Measurements from ENCODE around the gene ANXA4. TPM values are rescaled to one million over a fixed set of nuclear protein-coding genes. Genes with fewer than 3 reads are reported as not detected.

Gene ANXA4
- total and polyA plus RNA-seq, 2 of the 13 experiments (the other 11 are each of a cell fraction or from before 2014, with no cell fraction given), result 155 to 168 TPM

DNA sequence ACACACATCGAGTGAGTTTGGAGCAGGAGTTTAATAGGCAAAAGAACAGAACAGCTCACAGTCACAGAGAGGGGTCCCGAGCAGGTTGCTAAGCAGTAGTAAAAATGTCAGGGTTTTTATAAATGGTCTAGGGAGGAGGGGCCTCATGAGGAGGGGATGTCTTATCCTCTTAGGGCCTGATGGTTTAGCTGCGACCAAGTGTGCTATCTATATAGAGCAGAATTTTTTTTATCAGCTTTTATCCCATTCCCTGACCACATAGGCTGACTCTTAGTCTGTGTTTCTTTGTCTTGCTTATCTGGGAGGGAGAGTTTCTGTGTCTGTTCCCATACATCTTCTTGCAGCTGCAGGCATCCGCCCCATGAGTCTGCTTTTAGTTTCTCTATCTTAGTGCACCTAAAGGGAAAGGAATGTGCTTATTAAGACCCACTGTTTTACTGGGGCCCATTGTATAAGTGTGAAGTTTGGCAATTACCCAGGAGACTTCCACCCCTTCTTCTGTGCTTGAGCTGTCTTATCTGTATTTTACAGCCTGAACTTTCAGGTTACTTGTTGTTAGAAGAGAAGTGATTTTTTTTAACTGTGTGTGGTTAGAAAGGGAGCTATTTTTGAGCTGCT, 57.1 kb downstream of the ANXA4 start:
- 76% methylated on average over 4 of the region's 4 CpGs for WGBS (ENCODE audit: low lambda C conversion rate)
- in situ Hi-C loops (cut with HindIII; ENCODE audit: extremely low pct_ligation_motif_present, low pct_unique_long_range_greater_than_20kb) (no loop called here), intact Hi-C loops (cut with micrococcal nuclease; ENCODE audit: unreplicated experiment) (no loop called here)
- Histone ChIP-seq H3K36me3 (replicated peaks in 1 of 2; ENCODE audit: control insufficient read depth in 1 of 2, insufficient read depth in 2 of 2, low read length in 2 of 2) (peaks cover 15 to 80% of the 10 kb centered on the region in 2 experiments), H3K9ac (ENCODE audit: insufficient read depth, low read depth, low read length) (no peak overlapping the region), H3K9me3 (ENCODE audit: low read length) (no peaks in the 10 kb centered on the region), H3K79me2 (ENCODE audit: insufficient read depth, low read length) (no peaks in the 10 kb centered on the region), H3K4me3 (replicated peaks in 1 of 3; ENCODE audit: insufficient read depth in 1 of 3, low read depth in 2 of 3, low read length in 3 of 3) (no peak overlapping the region), H3K4me2 (ENCODE audit: low read depth, low read length) (no peak overlapping the region), H2AFZ (ENCODE audit: low read length) (no peak overlapping the region), H3K4me1 (ENCODE audit: insufficient read depth, low read length) (no peaks in the 10 kb centered on the region), H4K20me1 (ENCODE audit: insufficient read depth, low read length) (no peaks in the 10 kb centered on the region; the same call in 1 of the 2 replicates), H3K27me3 (ENCODE audit: control insufficient read depth in 1 of 2, insufficient read depth in 2 of 2, low read length in 2 of 2) (no peaks in the 10 kb centered on the region), H3K27ac (ENCODE audit: extremely low read length, insufficient read depth, low read length) (no peak overlapping the region)
- TF ChIP-seq CBFB (CRISPR knock-in tag; IDR thresholded peaks at IDR 0.05), result no peak
- TF ChIP-seq, protein P1, sequence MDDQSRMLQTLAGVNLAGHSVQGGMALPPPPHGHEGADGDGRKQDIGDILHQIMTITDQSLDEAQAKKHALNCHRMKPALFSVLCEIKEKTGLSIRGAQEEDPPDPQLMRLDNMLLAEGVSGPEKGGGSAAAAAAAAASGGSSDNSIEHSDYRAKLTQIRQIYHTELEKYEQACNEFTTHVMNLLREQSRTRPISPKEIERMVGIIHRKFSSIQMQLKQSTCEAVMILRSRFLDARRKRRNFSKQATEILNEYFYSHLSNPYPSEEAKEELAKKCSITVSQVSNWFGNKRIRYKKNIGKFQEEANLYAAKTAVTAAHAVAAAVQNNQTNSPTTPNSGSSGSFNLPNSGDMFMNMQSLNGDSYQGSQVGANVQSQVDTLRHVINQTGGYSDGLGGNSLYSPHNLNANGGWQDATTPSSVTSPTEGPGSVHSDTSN (CRISPR knock-in tag; IDR thresholded peaks at IDR 0.05; ENCODE audit: borderline replicate concordance), result no peak
- no peak for TF ChIP-seq GZF1 (CRISPR knock-in tag; IDR thresholded peaks at IDR 0.05)
- DNase-seq (ENCODE audit: low spot score), result no peak
- FAIRE-seq, result no peak
- CTCF ChIA-PET (ENCODE audit: low intra/inter-chr PET ratio, low total read pairs), result no interaction called here
- POLR2A ChIA-PET, result interaction anchor here (2.5 kb wide), 1 partner anchor 58 kb away, joined by 10 read pairs; the partner anchor contains the start of gene ANXA4
- ATAC-seq, result no peak
- BruUV-seq (replicated peaks), result no TSS peak

DNA sequence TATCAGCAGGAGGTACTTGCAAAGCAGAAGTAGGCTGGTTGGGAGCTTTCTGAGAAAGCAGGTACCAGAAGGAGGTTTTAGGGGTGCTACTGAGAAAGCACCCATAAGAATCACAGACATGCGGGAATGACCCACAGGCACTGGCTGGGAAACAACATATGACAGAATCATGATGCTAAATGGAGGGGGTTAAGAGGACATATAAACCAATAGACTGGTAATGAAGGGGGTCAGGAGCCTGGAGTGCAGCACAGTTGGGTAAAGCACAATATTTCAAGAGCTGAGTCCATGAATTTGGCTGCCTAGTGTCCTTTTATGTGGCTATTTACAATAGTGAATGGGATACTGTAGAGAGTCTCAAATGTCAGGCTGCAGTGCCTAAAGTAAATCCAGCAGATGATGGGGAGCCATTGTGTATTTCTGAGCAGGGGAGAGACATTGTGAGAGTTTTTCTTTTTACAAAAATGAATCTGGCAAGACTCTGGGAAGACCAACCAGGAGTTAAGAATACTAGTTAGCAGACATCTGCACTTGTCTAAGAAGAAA, 59.9 kb downstream of the ANXA4 start:
- intact Hi-C loops (cut with micrococcal nuclease; ENCODE audit: unreplicated experiment) (no loop called here), in situ Hi-C loops (cut with HindIII; ENCODE audit: extremely low pct_ligation_motif_present, low pct_unique_long_range_greater_than_20kb) (no loop called here)
- Histone ChIP-seq H3K27me3 (ENCODE audit: control insufficient read depth in 1 of 2, insufficient read depth in 2 of 2, low read length in 2 of 2) (no peaks in the 10 kb centered on the region), H3K27ac (ENCODE audit: extremely low read length, insufficient read depth, low read length) (no peak overlapping the region), H3K9ac (ENCODE audit: insufficient read depth, low read depth, low read length) (no peak overlapping the region), H3K4me1 (ENCODE audit: insufficient read depth, low read length) (no peaks in the 10 kb centered on the region), H3K9me3 (ENCODE audit: low read length) (no peaks in the 10 kb centered on the region), H3K79me2 (ENCODE audit: insufficient read depth, low read length) (no peaks in the 10 kb centered on the region), H3K4me3 (replicated peaks in 1 of 3; ENCODE audit: insufficient read depth in 1 of 3, low read depth in 2 of 3, low read length in 3 of 3) (no peak overlapping the region), H4K20me1 (ENCODE audit: insufficient read depth, low read length) (no peaks in the 10 kb centered on the region), H2AFZ (ENCODE audit: low read length) (no peak overlapping the region), H3K36me3 (replicated peaks in 1 of 2; ENCODE audit: control insufficient read depth in 1 of 2, insufficient read depth in 2 of 2, low read length in 2 of 2) (peaks cover 24 to 82% of the 10 kb centered on the region in 2 experiments), H3K4me2 (ENCODE audit: low read depth, low read length) (no peak overlapping the region)
- CTCF ChIA-PET (ENCODE audit: low intra/inter-chr PET ratio, low total read pairs), result no interaction called here
- ATAC-seq, result no peak
- FAIRE-seq, result no peak
- WGBS (ENCODE audit: low lambda C conversion rate), result 100% methylated on average over 1 of the region's 1 CpG
- POLR2A ChIA-PET, result no interaction called here
- no peak for DNase-seq (ENCODE audit: low spot score)
- no TSS peak for BruUV-seq (replicated peaks)
- TF ChIP-seq KLF12 (CRISPR knock-in tag; IDR thresholded peaks at IDR 0.05; ENCODE audit: borderline replicate concordance) (no peak), MIER3 (CRISPR knock-in tag; IDR thresholded peaks at IDR 0.05; ENCODE audit: borderline replicate concordance) (no peak), ARID3A (IDR thresholded peaks at IDR 0.05; ENCODE audit: low read depth, low read length) (no peak)

Data from HepG2 (cell line).